Body of pancreas (tissue), 4 donors: Measurements from ENCODE around the gene ERI3.

Source experiments
- CTCF ChIP-seq, 7 experiments: fragments of 450-650 bp in 4 of 7; fragments of 200-600 bp in 3 of 7; sonication (generic) in 3 of 7; IDR thresholded peaks; one replicate each; pipeline ENCODE4 v1.5.1; 2016 to 2019; ENCODE audit warnings: antibody characterized with exemption in 7 of 7
- POLR2A ChIP-seq, 3 donors: fragments of 450-650 bp; IDR thresholded peaks; one replicate each; pipeline ENCODE4 v1.6.1; 2016; ENCODE audit warnings: antibody characterized with exemption in 3 of 3, mild to moderate bottlenecking in 2 of 3

- no peak for TF ChIP-seq POLR2A (IDR thresholded peaks at IDR 0.05)
- no peak for TF ChIP-seq CTCF (IDR thresholded peaks at IDR 0.05)
Measured at GRCh38 chr1:44327679-44328491, 27.2 kb downstream of the ERI3 start.
